GM12891 (cell line): ENCODE measurements around the gene FGFR2.

ENCODE experiments used
- POLR2AphosphoS5 ChIP-seq: IDR thresholded peaks from 2 replicates; pipeline ENCODE4 v1.6.1; 2011; ENCODE audit warnings: low read depth, low read length, control low read depth
- TAF1 ChIP-seq: IDR thresholded peaks from 2 replicates; pipeline ENCODE4 v1.6.1; 2011; ENCODE audit warnings: low read depth, low read length, control low read depth

GRCh38 chr10:121449482-121449924, 148.7 kb downstream of the FGFR2 start:
- TF ChIP-seq TAF1, result no peak
- TF ChIP-seq POLR2AphosphoS5, result no peak
